ENCODE data around the gene SZT2. TPM values are rescaled to one million over a fixed set of nuclear protein-coding genes. Genes with fewer than 3 reads are reported as not detected.
"Not testable (repeated sequence)": the region's sequence is repeated elsewhere in the genome, so short reads cannot be mapped to it uniquely, and the experiment has no call there.

Gene SZT2
- total and polyA plus RNA-seq, 4 experiments from 2014 or later, result 0.69 to 153 (median 72.1) TPM

GRCh38 chr1:43398227-43398626, 8.5 kb downstream of the SZT2 start:
- no peak overlapping the region for H3K27ac ChIP-seq (ENCODE audit: low read depth, low read length)
- peaks cover 20 to 48% of the 10 kb centered on the region in 2 donors for H3K36me3 Mint-ChIP-seq
- H3K4me1 Mint-ChIP-seq, result peaks cover 11 to 36% (median 18%) of the 10 kb centered on the region in 4 donors
- H3K4me3 Mint-ChIP-seq, result no peak overlapping the region
- H3K9me3 Mint-ChIP-seq, result no peaks in the 10 kb centered on the region
- H3K27ac Mint-ChIP-seq, result no peak overlapping the region
- DNase-seq, result no peak
- no peaks in the 10 kb centered on the region for H3K27me3 ChIP-seq (ENCODE audit: insufficient read depth, low read length)
- POLR2A ChIA-PET (ENCODE audit: partially characterized antibody), result interaction anchor here (0.6 to 1.2 kb wide), 3 partner anchors 10 to 878 kb away, joined by 3 to 4 read pairs (median 3); no protein-coding TSS in a partner anchor
- H3K27me3 Mint-ChIP-seq, result no peaks in the 10 kb centered on the region
- H3K9me3 ChIP-seq (ENCODE audit: control insufficient read depth in 1 of 2, low read length in 2 of 2), result no peaks in the 10 kb centered on the region
- no peaks in the 10 kb centered on the region for H3K4me1 ChIP-seq (ENCODE audit: insufficient read depth, low read length)
- H3K4me3 ChIP-seq (ENCODE audit: low read length in 2 of 2), result no peak overlapping the region
- H3K36me3 ChIP-seq (ENCODE audit: insufficient read depth, low read length), result peaks cover 3% of the 10 kb centered on the region
- intact Hi-C loops (cut with micrococcal nuclease), result no loop called here
- CTCF ChIA-PET (ENCODE audit: partially characterized antibody), result interaction anchor here (2.7 kb wide), 1 partner anchor 17 kb away, joined by 9 read pairs; no protein-coding TSS in a partner anchor

GRCh38 chr1:43400441-43400840, 10.7 kb downstream of the SZT2 start:
- H3K4me3 ChIP-seq (ENCODE audit: low read length in 2 of 2); H3K27me3 ChIP-seq (ENCODE audit: insufficient read depth, low read length); H3K9me3 ChIP-seq (ENCODE audit: control insufficient read depth in 1 of 2, low read length in 2 of 2); H3K9me3 Mint-ChIP-seq; H3K27me3 Mint-ChIP-seq; DNase-seq; H3K4me1 ChIP-seq (ENCODE audit: insufficient read depth, low read length); H3K27ac ChIP-seq (ENCODE audit: low read depth, low read length); H3K4me3 Mint-ChIP-seq; POLR2A ChIA-PET (ENCODE audit: partially characterized antibody); intact Hi-C loops (cut with micrococcal nuclease): not testable (repeated sequence)
- Mint-ChIP-seq H3K36me3 (peaks cover 31 to 56% of the 10 kb centered on the region in 2 donors), H3K27ac (peak overlapping the region in 1 of 7 donors; percentile 14), H3K4me1 (peaks cover 8 to 29% (median 14%) of the 10 kb centered on the region in 4 donors)
- CTCF ChIA-PET (ENCODE audit: partially characterized antibody), result interaction anchor here (2.4 kb wide), 1 partner anchor 174 kb away, joined by 7 read pairs; no protein-coding TSS in a partner anchor
- H3K36me3 ChIP-seq (ENCODE audit: insufficient read depth, low read length), result peaks cover 22% of the 10 kb centered on the region

- Histone ChIP-seq H3K36me3 (ENCODE audit: insufficient read depth, low read length) (peaks cover 35% of the 10 kb centered on the region), H3K4me1 (ENCODE audit: insufficient read depth, low read length) (no peaks in the 10 kb centered on the region), H3K27ac (ENCODE audit: low read depth, low read length) (no peak overlapping the region), H3K27me3 (ENCODE audit: insufficient read depth, low read length) (no peaks in the 10 kb centered on the region), H3K9me3 (ENCODE audit: control insufficient read depth in 1 of 2, low read length in 2 of 2) (no peaks in the 10 kb centered on the region), H3K4me3 (ENCODE audit: low read length in 2 of 2) (no peak overlapping the region)
- intact Hi-C loops (cut with micrococcal nuclease), result no loop called here
- Mint-ChIP-seq H3K27ac (peak overlapping the region in 1 of 7 donors; percentile 20), H3K9me3 (no peaks in the 10 kb centered on the region), H3K36me3 (peaks cover 39 to 52% of the 10 kb centered on the region in 2 donors), H3K4me3 (no peak overlapping the region), H3K4me1 (peaks cover 6 to 25% (median 12%) of the 10 kb centered on the region in 4 donors), H3K27me3 (no peaks in the 10 kb centered on the region)
- no peak for DNase-seq
- POLR2A ChIA-PET (ENCODE audit: partially characterized antibody), result no interaction called here
- CTCF ChIA-PET (ENCODE audit: partially characterized antibody), result no interaction called here
Measured at GRCh38 chr1:43402089-43402865, 12.6 kb downstream of the SZT2 start.

- H3K4me1 ChIP-seq (ENCODE audit: insufficient read depth, low read length), result no peaks in the 10 kb centered on the region
- H3K4me3 ChIP-seq (ENCODE audit: low read length in 2 of 2), result no peak overlapping the region
- Mint-ChIP-seq H3K4me1 (peaks cover 0 to 15% (median 7%) of the 10 kb centered on the region in 4 donors), H3K36me3 (peaks cover 48 to 52% of the 10 kb centered on the region in 2 donors), H3K27me3 (no peaks in the 10 kb centered on the region), H3K27ac (peak overlapping the region in 1 of 7 donors; percentile 67), H3K4me3 (no peak overlapping the region), H3K9me3 (no peaks in the 10 kb centered on the region)
- no peaks in the 10 kb centered on the region for H3K27me3 ChIP-seq (ENCODE audit: insufficient read depth, low read length)
- H3K27ac ChIP-seq (ENCODE audit: low read depth, low read length), result no peak overlapping the region
- no peak for DNase-seq
- POLR2A ChIA-PET (ENCODE audit: partially characterized antibody), result no interaction called here
- intact Hi-C loops (cut with micrococcal nuclease), result no loop called here
- CTCF ChIA-PET (ENCODE audit: partially characterized antibody), result no interaction called here
- no peaks in the 10 kb centered on the region for H3K9me3 ChIP-seq (ENCODE audit: control insufficient read depth in 1 of 2, low read length in 2 of 2)
- H3K36me3 ChIP-seq (ENCODE audit: insufficient read depth, low read length), result peaks cover 48% of the 10 kb centered on the region
Measured at GRCh38 chr1:43404353-43404752, 14.7 kb downstream of the SZT2 start.

GRCh38 chr1:43405219-43405875, 15.6 kb downstream of the SZT2 start:
- ChIA-PET CTCF (ENCODE audit: partially characterized antibody) (interaction anchor here (1.4 kb wide), 1 partner anchor 179 kb away, joined by 4 read pairs; no protein-coding TSS in a partner anchor), POLR2A (ENCODE audit: partially characterized antibody) (no interaction called here)
- H3K36me3 ChIP-seq (ENCODE audit: insufficient read depth, low read length), result peaks cover 49% of the 10 kb centered on the region
- intact Hi-C loops (cut with micrococcal nuclease), result no loop called here
- no peaks in the 10 kb centered on the region for H3K9me3 ChIP-seq (ENCODE audit: control insufficient read depth in 1 of 2, low read length in 2 of 2)
- Mint-ChIP-seq H3K36me3 (peaks cover 56 to 59% of the 10 kb centered on the region in 2 donors), H3K4me3 (no peak overlapping the region), H3K27me3 (no peaks in the 10 kb centered on the region), H3K9me3 (no peaks in the 10 kb centered on the region), H3K27ac (peak overlapping the region in 1 of 7 donors; percentile 2), H3K4me1 (peaks cover 0 to 13% (median 6%) of the 10 kb centered on the region in 4 donors)
- no peak for DNase-seq
- H3K4me1 ChIP-seq (ENCODE audit: insufficient read depth, low read length), result no peaks in the 10 kb centered on the region
- no peaks in the 10 kb centered on the region for H3K27me3 ChIP-seq (ENCODE audit: insufficient read depth, low read length)
- H3K27ac ChIP-seq (ENCODE audit: low read depth, low read length), result no peak overlapping the region
- H3K4me3 ChIP-seq (ENCODE audit: low read length in 2 of 2), result no peak overlapping the region

GRCh38 chr1:43405876-43406234, 16.2 kb downstream of the SZT2 start:
- Mint-ChIP-seq H3K36me3 (peaks cover 56 to 63% of the 10 kb centered on the region in 2 donors), H3K27me3 (no peaks in the 10 kb centered on the region), H3K9me3 (no peaks in the 10 kb centered on the region), H3K4me3 (no peak overlapping the region), H3K27ac (no peak overlapping the region), H3K4me1 (peaks cover 0 to 13% (median 6%) of the 10 kb centered on the region in 4 donors)
- H3K36me3 ChIP-seq (ENCODE audit: insufficient read depth, low read length), result peaks cover 49% of the 10 kb centered on the region
- H3K4me3 ChIP-seq (ENCODE audit: low read length in 2 of 2), result no peak overlapping the region
- intact Hi-C loops (cut with micrococcal nuclease), result no loop called here
- ChIA-PET CTCF (ENCODE audit: partially characterized antibody) (interaction anchor here (1.2 to 1.4 kb wide), 2 partner anchors 9 to 179 kb away, joined by 3 to 4 read pairs; no protein-coding TSS in a partner anchor), POLR2A (ENCODE audit: partially characterized antibody) (no interaction called here)
- H3K4me1 ChIP-seq (ENCODE audit: insufficient read depth, low read length), result no peaks in the 10 kb centered on the region
- H3K27ac ChIP-seq (ENCODE audit: low read depth, low read length), result no peak overlapping the region
- H3K9me3 ChIP-seq (ENCODE audit: control insufficient read depth in 1 of 2, low read length in 2 of 2), result no peaks in the 10 kb centered on the region
- no peak for DNase-seq
- no peaks in the 10 kb centered on the region for H3K27me3 ChIP-seq (ENCODE audit: insufficient read depth, low read length)

GRCh38 chr1:43410571-43410970, 20.9 kb downstream of the SZT2 start:
- H3K27me3 Mint-ChIP-seq, result no peaks in the 10 kb centered on the region
- no peaks in the 10 kb centered on the region for H3K27me3 ChIP-seq (ENCODE audit: insufficient read depth, low read length)
- H3K36me3 ChIP-seq (ENCODE audit: insufficient read depth, low read length), result peaks cover 26% of the 10 kb centered on the region
- H3K9me3 Mint-ChIP-seq, result no peaks in the 10 kb centered on the region
- no peak overlapping the region for H3K27ac ChIP-seq (ENCODE audit: low read depth, low read length)
- POLR2A ChIA-PET (ENCODE audit: partially characterized antibody), result no interaction called here
- H3K9me3 ChIP-seq (ENCODE audit: control insufficient read depth in 1 of 2, low read length in 2 of 2), result no peaks in the 10 kb centered on the region
- no peak for DNase-seq
- peak overlapping the region in 1 of 7 donors; percentile 59 for H3K27ac Mint-ChIP-seq
- CTCF ChIA-PET (ENCODE audit: partially characterized antibody), result interaction anchor here (6.9 kb wide), 1 partner anchor 182 kb away, joined by 218 read pairs; no protein-coding TSS in a partner anchor
- H3K4me3 Mint-ChIP-seq, result no peak overlapping the region
- H3K4me1 Mint-ChIP-seq, result peaks cover 0 to 11% (median 5%) of the 10 kb centered on the region in 4 donors
- peaks cover 44 to 46% of the 10 kb centered on the region in 2 donors for H3K36me3 Mint-ChIP-seq
- intact Hi-C loops (cut with micrococcal nuclease), result no loop called here
- no peak overlapping the region for H3K4me3 ChIP-seq (ENCODE audit: low read length in 2 of 2)
- H3K4me1 ChIP-seq (ENCODE audit: insufficient read depth, low read length), result no peaks in the 10 kb centered on the region

All from CD4-positive, alpha-beta memory T cell (primary cell).